PC-3 (cell line): Measurements from ENCODE around the gene VAV3. TPM values are rescaled to one million over a fixed set of nuclear protein-coding genes. Genes with fewer than 3 reads are reported as not detected.

Source experiments
- ATAC-seq: fragments of 200-7000 bp; cut with Tn5 transposase; 2 replicates; pipeline ENCODE4 v1.9.1; 2020; ENCODE audit warnings: mild to moderate bottlenecking, moderate library complexity
- BruUV-seq: library from RNA; stranded (reverse); fragments of 400-500 nt; replicated peaks from 2 replicates; lab custom pipeline; 2021; lab: Mats Ljungman, UMichigan
- CTCF ChIA-PET: fragments of 300-600 bp; sonication (Branson Sonifier 250); formaldehyde crosslinking; loops from one replicate; lab custom pipeline; 2022; ENCODE audit warnings: antibody characterized with exemption; lab: Charles Lee
- POLR2A ChIA-PET: fragments of 300-600 bp; sonication (Branson Sonifier 250); formaldehyde crosslinking; loops from one replicate; lab custom pipeline; 2022; ENCODE audit warnings: antibody characterized with exemption; ENCODE audit not compliant: unreplicated experiment; lab: Charles Lee
- DNase-seq: peaks from one replicate; pipeline ENCODE4 v3.0.0-alpha.2; 2015
- H2AFZ ChIP-seq: fragments of 300-600 bp; sonication (generic); 2 replicates; pipeline ENCODE4 v1.6.0; 2016; ENCODE audit warnings: antibody characterized with exemption, low read length
- H3F3A ChIP-seq: fragments of 300-600 bp; sonication (generic); one replicate; pipeline ENCODE4 v1.6.0; 2017; ENCODE audit warnings: antibody characterized with exemption, low read length, control low read depth, mild to moderate bottlenecking; ENCODE audit not compliant: unreplicated experiment
- H3K27ac ChIP-seq: fragments of 300-600 bp; sonication (generic); 2 replicates; pipeline ENCODE4 v1.5.1; 2016; ENCODE audit warnings: mild to moderate bottlenecking, low read length
- H3K27me3 ChIP-seq: fragments of 300-600 bp; sonication (generic); 2 replicates; pipeline ENCODE4 v1.6.1; 2016; ENCODE audit warnings: low read length, mixed read lengths
- H3K36me3 ChIP-seq: fragments of 300-600 bp; sonication (generic); 2 replicates; pipeline ENCODE4 v1.6.1; 2016; ENCODE audit warnings: low read depth, mixed run types, low read length, mixed read lengths
- H3K4me1 ChIP-seq: fragments of 300-600 bp; sonication (generic); 2 replicates; pipeline ENCODE4 v1.5.1; 2016; ENCODE audit warnings: low read length; ENCODE audit not compliant: insufficient read depth
- H3K4me2 ChIP-seq: fragments of 300-600 bp; sonication (generic); 2 replicates; pipeline ENCODE4 v1.6.0; 2016; ENCODE audit warnings: low read length
- H3K4me3 ChIP-seq: fragments of 300-600 bp; sonication (generic); 2 replicates; pipeline ENCODE4 v1.5.1; 2016; ENCODE audit warnings: mild to moderate bottlenecking, low read length, mixed read lengths
- H3K79me2 ChIP-seq: fragments of 300-600 bp; sonication (generic); 2 replicates; pipeline ENCODE4 v1.6.1; 2017; ENCODE audit warnings: low read length, mixed read lengths
- H3K9ac ChIP-seq: fragments of 300-600 bp; sonication (generic); 2 replicates; pipeline ENCODE4 v1.6.0; 2016; ENCODE audit warnings: mild to moderate bottlenecking, low read length
- H3K9me2 ChIP-seq: fragments of 300-600 bp; sonication (generic); replicated peaks from 2 replicates; pipeline ENCODE4 v1.6.1; 2016; ENCODE audit warnings: mixed run types, low read length, mixed read lengths
- H3K9me3 ChIP-seq: fragments of 300-600 bp; sonication (generic); 2 replicates; pipeline ENCODE4 v1.6.1; 2016; ENCODE audit warnings: low read length, mixed read lengths
- H4K20me1 ChIP-seq: fragments of 300-600 bp; sonication (generic); 2 replicates; pipeline ENCODE4 v1.6.1; 2016; ENCODE audit warnings: low read length, mixed read lengths
- CTCF ChIP-seq: fragments of 300-600 bp; sonication (generic); conservative IDR thresholded peaks from 2 replicates; pipeline ENCODE4 v1.5.1; 2017; ENCODE audit warnings: antibody characterized with exemption, low read depth, mild to moderate bottlenecking, low read length
- EZH2 ChIP-seq: fragments of 300-600 bp; sonication (generic); IDR thresholded peaks from one replicate; pipeline ENCODE4 v1.6.1; 2017; ENCODE audit warnings: antibody characterized with exemption, mild to moderate bottlenecking, low read length; ENCODE audit not compliant: unreplicated experiment
- EZH2phosphoT487 ChIP-seq: fragments of 300-600 bp; sonication (generic); IDR thresholded peaks from 2 replicates; pipeline ENCODE4 v1.6.1; 2018; ENCODE audit warnings: mild to moderate bottlenecking, antibody characterized with exemption, low read length, borderline replicate concordance
- intact Hi-C: fragments of 100-400 bp; cut with micrococcal nuclease; formaldehyde crosslinking; loops from 2 replicates; pipeline ENCODE4 v1.9.0; 2023
- total RNA-seq: library from RNA; depleted of rRNA; stranded (reverse); fragments of >200 nt; gene quantifications from 2 replicates; pipeline ENCODE4 v1.2.3, GENCODE V29; 2014

VAV3 gene
- total RNA-seq, 1 experiment from 2014 or later: 0.73 TPM

- intact Hi-C loops: no loop called here
- Histone ChIP-seq H3K9me2 (no peaks in the 10 kb centered on the region), H3K79me2 (no peaks in the 10 kb centered on the region), H3K9ac (no peak overlapping the region), H3K9me3 (no peaks in the 10 kb centered on the region), H3K4me3 (no peak overlapping the region), H4K20me1 (no peaks in the 10 kb centered on the region), H2AFZ (no peak overlapping the region), H3K36me3 (no peaks in the 10 kb centered on the region), H3F3A (no peaks in the 10 kb centered on the region), H3K4me2 (no peak overlapping the region), H3K4me1 (no peaks in the 10 kb centered on the region), H3K27me3 (no peaks in the 10 kb centered on the region), H3K27ac (no peak overlapping the region)
- DNase-seq: no peak
- ChIA-PET POLR2A (no interaction called here), CTCF (no interaction called here)
- no peak for TF ChIP-seq EZH2
- TF ChIP-seq EZH2phosphoT487: no peak
- no peak for TF ChIP-seq CTCF
- ATAC-seq: no peak
- no TSS peak for BruUV-seq
Observed at GRCh38 chr1:107954126-107954525, 10.9 kb downstream of the VAV3 start.

DNA sequence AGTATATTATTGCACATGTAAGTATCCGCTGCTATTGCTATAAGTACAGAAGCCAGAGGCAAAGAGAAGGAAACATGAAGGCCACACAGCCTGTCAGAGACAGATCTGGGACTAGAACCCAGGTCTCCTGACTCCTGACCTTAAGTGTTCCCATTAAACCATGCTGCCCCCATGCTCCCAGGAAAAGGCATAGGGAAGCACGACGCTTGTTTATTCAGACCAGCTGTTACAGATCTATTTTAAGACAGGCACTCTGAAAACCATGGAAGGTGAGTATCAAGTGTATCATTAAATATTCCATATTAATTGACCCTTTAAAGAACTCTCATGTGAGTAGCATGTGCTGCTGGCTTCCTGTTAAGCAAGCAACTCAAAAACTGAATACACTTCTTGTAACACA lies 11.4 kb downstream of the VAV3 start:
- POLR2A ChIA-PET: no interaction called here
- H3K4me2 ChIP-seq: no peak overlapping the region
- ATAC-seq (no peak), DNase-seq (no peak)
- H4K20me1 ChIP-seq: no peaks in the 10 kb centered on the region
- H3K4me1 ChIP-seq: no peaks in the 10 kb centered on the region
- no peaks in the 10 kb centered on the region for H3F3A ChIP-seq
- no peaks in the 10 kb centered on the region for H3K9me3 ChIP-seq
- no peaks in the 10 kb centered on the region for H3K27me3 ChIP-seq
- no peak overlapping the region for H3K4me3 ChIP-seq
- intact Hi-C loops: no loop called here
- CTCF ChIA-PET: no interaction called here
- TF ChIP-seq CTCF (no peak), EZH2phosphoT487 (no peak), EZH2 (no peak)
- H3K9me2 ChIP-seq: no peaks in the 10 kb centered on the region
- no peaks in the 10 kb centered on the region for H3K79me2 ChIP-seq
- no TSS peak for BruUV-seq
- no peak overlapping the region for H3K9ac ChIP-seq
- no peak overlapping the region for H3K27ac ChIP-seq
- H2AFZ ChIP-seq: no peak overlapping the region
- no peaks in the 10 kb centered on the region for H3K36me3 ChIP-seq

DNA sequence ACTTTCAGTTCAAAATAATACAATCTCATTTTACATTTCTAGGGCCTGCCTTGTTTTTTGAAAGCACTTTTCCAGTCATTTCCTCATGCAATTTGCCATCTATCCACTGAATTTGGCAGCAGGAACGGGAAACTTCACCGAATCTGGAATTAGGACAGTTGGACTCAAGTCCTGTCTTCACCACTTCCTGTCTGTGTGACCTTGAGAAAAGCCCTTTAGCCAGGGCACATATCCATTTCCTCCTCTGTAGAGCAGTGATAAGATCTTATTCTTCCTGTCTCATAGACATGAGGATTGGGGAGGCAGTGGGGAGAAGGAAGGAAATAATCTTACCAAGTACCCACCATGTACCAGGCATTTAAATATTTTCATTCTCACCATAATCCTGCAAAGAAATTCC lies 12.0 kb downstream of the VAV3 start:
- TF ChIP-seq EZH2 (no peak), EZH2phosphoT487 (no peak), CTCF (no peak)
- H4K20me1 ChIP-seq: no peaks in the 10 kb centered on the region
- H3K9me3 ChIP-seq: no peaks in the 10 kb centered on the region
- POLR2A ChIA-PET: no interaction called here
- H3K4me2 ChIP-seq: no peak overlapping the region
- no peak overlapping the region for H3K4me3 ChIP-seq
- no peaks in the 10 kb centered on the region for H3K4me1 ChIP-seq
- ATAC-seq (no peak), DNase-seq (no peak)
- no peaks in the 10 kb centered on the region for H3K79me2 ChIP-seq
- no TSS peak for BruUV-seq
- no peak overlapping the region for H3K27ac ChIP-seq
- no peaks in the 10 kb centered on the region for H3K9me2 ChIP-seq
- no peak overlapping the region for H3K9ac ChIP-seq
- no peaks in the 10 kb centered on the region for H3K36me3 ChIP-seq
- H3F3A ChIP-seq: no peaks in the 10 kb centered on the region
- CTCF ChIA-PET: no interaction called here
- intact Hi-C loops: no loop called here
- H3K27me3 ChIP-seq: no peaks in the 10 kb centered on the region
- H2AFZ ChIP-seq: no peak overlapping the region
